Activated T-cell treated with anti-CD3 and anti-CD28 coated beads, Interleukin-2, amount 50 U/mL, for 72 hours (primary cell): ENCODE data around the gene SETBP1. TPM values are rescaled to one million over a fixed set of nuclear protein-coding genes. Genes with fewer than 3 reads are reported as not detected.

Experiments
- ATAC-seq, 2 donors: fragments of 150-1000 bp; cut with Tn5 transposase; replicated peaks in 1 of 2; 2 replicates each; pipeline ENCODE4 v1.10.0; 2021; ENCODE audit warnings: moderate library complexity in 2 of 2, mild to moderate bottlenecking in 1 of 2
- DNase-seq, 2 donors: peaks; one replicate each; pipeline ENCODE4 v3.0.0; 2021 to 2022; ENCODE audit warnings: mixed read lengths in 1 of 2
- H3K27ac Mint-ChIP-seq: one replicate; pipeline ENCODE4 v1.8.0; 2022; ENCODE audit warnings: mild to moderate bottlenecking, moderate library complexity, mixed read lengths
- H3K27me3 Mint-ChIP-seq: one replicate; pipeline ENCODE4 v1.8.0; 2022; ENCODE audit warnings: low read depth, mixed read lengths
- H3K36me3 Mint-ChIP-seq, 2 donors: one replicate each; pipeline ENCODE4 v1.8.0; 2022; ENCODE audit warnings: mixed read lengths in 2 of 2, mild to moderate bottlenecking in 1 of 2; ENCODE audit not compliant: insufficient read depth in 2 of 2
- H3K4me1 Mint-ChIP-seq: one replicate; pipeline ENCODE4 v1.8.0; 2022; ENCODE audit warnings: low read depth, mixed read lengths
- H3K4me3 Mint-ChIP-seq, 2 donors: one replicate each; pipeline ENCODE4 v1.8.0; 2022; ENCODE audit warnings: mild to moderate bottlenecking in 2 of 2, mixed read lengths in 2 of 2, moderate library complexity in 2 of 2
- H3K9me3 Mint-ChIP-seq, 2 donors: one replicate each; pipeline ENCODE4 v1.8.0; 2022; ENCODE audit warnings: mixed read lengths in 2 of 2
- total RNA-seq, 2 donors: library from RNA; stranded (reverse); gene quantifications; one replicate each; pipeline ENCODE4 v1.2.3, GENCODE V29; 2022

Gene SETBP1
- total RNA-seq, 2 donors from 2014 or later, result 3.8 to 13.8 TPM

- peaks cover 23% of the 10 kb centered on the region for H3K4me1 Mint-ChIP-seq
- no peaks in the 10 kb centered on the region for H3K9me3 Mint-ChIP-seq
- H3K27ac Mint-ChIP-seq, result no peak overlapping the region
- no peak for ATAC-seq
- H3K36me3 Mint-ChIP-seq, result no peaks in the 10 kb centered on the region
- H3K27me3 Mint-ChIP-seq, result peaks cover 39% of the 10 kb centered on the region
- DNase-seq, result no peak
- H3K4me3 Mint-ChIP-seq, result no peak overlapping the region
These were observed 137.3 kb downstream of the SETBP1 start for GRCh38 chr18:44817831-44818473.

- Mint-ChIP-seq H3K9me3 (no peaks in the 10 kb centered on the region), H3K36me3 (no peaks in the 10 kb centered on the region), H3K4me3 (peak overlapping the region in 1 of 2 donors; percentile 8), H3K27me3 (peaks cover 38% of the 10 kb centered on the region), H3K27ac (peak overlapping the region; percentile 2), H3K4me1 (peaks cover 27% of the 10 kb centered on the region)
- DNase-seq (peak in 1 of 2 donors; percentile 21), ATAC-seq (peak; percentile 75 to 82)
These were observed 138.1 kb downstream of the SETBP1 start for GRCh38 chr18:44818668-44819403.

GRCh38 chr18:44819944-44820510, 139.3 kb downstream of the SETBP1 start:
- H3K36me3 Mint-ChIP-seq, result no peaks in the 10 kb centered on the region
- H3K9me3 Mint-ChIP-seq, result no peaks in the 10 kb centered on the region
- ATAC-seq (no peak), DNase-seq (no peak)
- H3K27ac Mint-ChIP-seq, result no peak overlapping the region
- H3K4me1 Mint-ChIP-seq, result peaks cover 38% of the 10 kb centered on the region
- peaks cover 35% of the 10 kb centered on the region for H3K27me3 Mint-ChIP-seq
- no peak overlapping the region for H3K4me3 Mint-ChIP-seq

GRCh38 chr18:44821924-44822323, 141.2 kb downstream of the SETBP1 start:
- DNase-seq (no peak), ATAC-seq (no peak)
- Mint-ChIP-seq H3K4me3 (no peak overlapping the region), H3K9me3 (no peaks in the 10 kb centered on the region), H3K27ac (no peak overlapping the region), H3K27me3 (peaks cover 33% of the 10 kb centered on the region), H3K4me1 (peaks cover 38% of the 10 kb centered on the region), H3K36me3 (no peaks in the 10 kb centered on the region)

- Mint-ChIP-seq H3K4me1 (peaks cover 33% of the 10 kb centered on the region), H3K4me3 (no peak overlapping the region), H3K9me3 (no peaks in the 10 kb centered on the region), H3K36me3 (no peaks in the 10 kb centered on the region), H3K27me3 (peaks cover 32% of the 10 kb centered on the region), H3K27ac (no peak overlapping the region)
- no peak for ATAC-seq
- no peak for DNase-seq
These were observed 142.6 kb downstream of the SETBP1 start for GRCh38 chr18:44823286-44823685.

- DNase-seq (peak; percentile 21 to 34), ATAC-seq (peak; percentile 79 to 82)
- Mint-ChIP-seq H3K4me3 (peak overlapping the region in 1 of 2 donors; percentile 4), H3K27ac (no peak overlapping the region), H3K4me1 (peaks cover 28% of the 10 kb centered on the region), H3K36me3 (no peaks in the 10 kb centered on the region), H3K9me3 (no peaks in the 10 kb centered on the region), H3K27me3 (peaks cover 32% of the 10 kb centered on the region)
These were observed 143.1 kb downstream of the SETBP1 start for GRCh38 chr18:44823782-44824181.

- ATAC-seq, result no peak
- Mint-ChIP-seq H3K36me3 (no peaks in the 10 kb centered on the region), H3K27me3 (peaks cover 32% of the 10 kb centered on the region), H3K4me3 (no peak overlapping the region), H3K9me3 (no peaks in the 10 kb centered on the region), H3K27ac (no peak overlapping the region), H3K4me1 (peaks cover 17% of the 10 kb centered on the region)
- DNase-seq, result no peak
These were observed 144.2 kb downstream of the SETBP1 start for GRCh38 chr18:44824884-44825283.

- no peaks in the 10 kb centered on the region for H3K36me3 Mint-ChIP-seq
- DNase-seq (no peak), ATAC-seq (no peak)
- no peak overlapping the region for H3K27ac Mint-ChIP-seq
- no peaks in the 10 kb centered on the region for H3K9me3 Mint-ChIP-seq
- no peak overlapping the region for H3K4me3 Mint-ChIP-seq
- peaks cover 25% of the 10 kb centered on the region for H3K27me3 Mint-ChIP-seq
- peaks cover 15% of the 10 kb centered on the region for H3K4me1 Mint-ChIP-seq
These were observed 146.0 kb downstream of the SETBP1 start for GRCh38 chr18:44826418-44827259.

GRCh38 chr18:44828080-44828479, 147.4 kb downstream of the SETBP1 start:
- H3K27ac Mint-ChIP-seq, result no peak overlapping the region
- H3K36me3 Mint-ChIP-seq, result no peaks in the 10 kb centered on the region
- ATAC-seq (no peak), DNase-seq (no peak)
- H3K4me1 Mint-ChIP-seq, result peaks cover 15% of the 10 kb centered on the region
- peaks cover 18% of the 10 kb centered on the region for H3K27me3 Mint-ChIP-seq
- H3K4me3 Mint-ChIP-seq, result no peak overlapping the region
- H3K9me3 Mint-ChIP-seq, result no peaks in the 10 kb centered on the region

- no peaks in the 10 kb centered on the region for H3K36me3 Mint-ChIP-seq
- ATAC-seq (no peak), DNase-seq (no peak)
- no peak overlapping the region for H3K4me3 Mint-ChIP-seq
- H3K27ac Mint-ChIP-seq, result no peak overlapping the region
- H3K9me3 Mint-ChIP-seq, result peaks cover 0 to 1% of the 10 kb centered on the region in 2 donors
- no peaks in the 10 kb centered on the region for H3K4me1 Mint-ChIP-seq
- H3K27me3 Mint-ChIP-seq, result peaks cover 7% of the 10 kb centered on the region
These were observed 149.9 kb downstream of the SETBP1 start for GRCh38 chr18:44830581-44830980.

GRCh38 chr18:44833786-44834185, 153.1 kb downstream of the SETBP1 start:
- Mint-ChIP-seq H3K9me3 (peaks cover 0 to 1% of the 10 kb centered on the region in 2 donors), H3K27me3 (no peaks in the 10 kb centered on the region), H3K4me3 (no peak overlapping the region), H3K36me3 (no peaks in the 10 kb centered on the region), H3K27ac (no peak overlapping the region), H3K4me1 (peaks cover 3% of the 10 kb centered on the region)
- ATAC-seq, result no peak
- DNase-seq, result no peak

- ATAC-seq, result no peak
- H3K27ac Mint-ChIP-seq, result no peak overlapping the region
- H3K36me3 Mint-ChIP-seq, result no peaks in the 10 kb centered on the region
These were observed 154.3 kb downstream of the SETBP1 start for GRCh38 chr18:44834867-44835469.

More at GRCh38 chr18:44834867-44835469, 154.3 kb downstream of the SETBP1 start:
- H3K27me3 Mint-ChIP-seq, result no peaks in the 10 kb centered on the region
- no peak for DNase-seq
- H3K4me1 Mint-ChIP-seq, result peaks cover 14% of the 10 kb centered on the region
- peaks cover 0 to 1% of the 10 kb centered on the region in 2 donors for H3K9me3 Mint-ChIP-seq
- no peak overlapping the region for H3K4me3 Mint-ChIP-seq
